HT1080 (cell line): ENCODE measurements around the gene ANKK1. TPM values are rescaled to one million over a fixed set of nuclear protein-coding genes. Genes with fewer than 3 reads are reported as not detected.

Source experiments
- DNase-seq: peaks from one replicate; pipeline ENCODE4 v3.0.0-alpha.2; 2015; ENCODE audit warnings: low read depth
- total RNA-seq: library from RNA; depleted of rRNA; stranded (reverse); fragments of >200 nt; shearing (Covaris generic); gene quantifications from 2 replicates; pipeline ENCODE4 v1.2.3, GENCODE V29; 2014

ANKK1 gene
- total RNA-seq, 1 experiment from 2014 or later, result not detected

DNA sequence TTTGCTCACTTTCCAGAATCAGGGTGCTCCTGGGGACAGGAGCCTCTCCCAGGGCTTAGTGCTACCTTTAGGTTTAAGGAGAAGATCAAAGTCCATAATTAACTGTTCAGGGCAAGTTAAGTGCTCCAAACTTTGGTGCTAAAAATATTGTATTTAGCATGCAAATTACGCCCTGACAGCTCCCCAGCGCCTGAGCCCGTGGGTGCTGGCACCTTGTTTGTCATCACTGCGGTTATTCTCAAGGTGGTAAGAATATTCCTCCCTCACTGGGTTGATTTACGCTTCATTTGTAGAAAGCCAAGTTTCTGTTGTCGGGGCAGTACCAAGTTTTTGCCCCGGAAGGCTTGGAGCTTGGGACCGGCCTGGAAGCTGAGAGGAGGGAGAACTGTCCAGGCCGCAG lies 21.3 kb downstream of the ANKK1 start:
- no peak for DNase-seq

DNA sequence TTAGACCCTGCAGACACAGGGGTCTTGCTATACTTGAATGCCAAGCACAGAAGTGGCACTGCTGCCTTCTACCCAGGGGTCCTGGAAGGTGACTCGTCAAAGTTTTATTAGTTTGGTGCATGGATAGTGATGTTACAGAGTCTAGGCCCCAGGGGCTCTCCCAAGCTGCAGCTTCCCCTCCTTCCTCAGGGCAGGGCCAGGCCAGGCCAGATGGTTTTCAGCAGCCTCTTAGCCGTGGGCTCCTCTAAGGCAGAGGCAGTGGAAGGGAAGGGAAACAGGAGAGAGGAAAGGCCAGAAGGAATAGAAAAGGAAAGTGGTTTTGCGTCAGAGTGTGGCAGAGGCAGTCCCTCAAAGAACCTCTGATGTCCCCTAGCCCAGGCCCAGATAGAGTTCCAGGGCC lies 21.9 kb downstream of the ANKK1 start:
- DNase-seq, result no peak

DNA sequence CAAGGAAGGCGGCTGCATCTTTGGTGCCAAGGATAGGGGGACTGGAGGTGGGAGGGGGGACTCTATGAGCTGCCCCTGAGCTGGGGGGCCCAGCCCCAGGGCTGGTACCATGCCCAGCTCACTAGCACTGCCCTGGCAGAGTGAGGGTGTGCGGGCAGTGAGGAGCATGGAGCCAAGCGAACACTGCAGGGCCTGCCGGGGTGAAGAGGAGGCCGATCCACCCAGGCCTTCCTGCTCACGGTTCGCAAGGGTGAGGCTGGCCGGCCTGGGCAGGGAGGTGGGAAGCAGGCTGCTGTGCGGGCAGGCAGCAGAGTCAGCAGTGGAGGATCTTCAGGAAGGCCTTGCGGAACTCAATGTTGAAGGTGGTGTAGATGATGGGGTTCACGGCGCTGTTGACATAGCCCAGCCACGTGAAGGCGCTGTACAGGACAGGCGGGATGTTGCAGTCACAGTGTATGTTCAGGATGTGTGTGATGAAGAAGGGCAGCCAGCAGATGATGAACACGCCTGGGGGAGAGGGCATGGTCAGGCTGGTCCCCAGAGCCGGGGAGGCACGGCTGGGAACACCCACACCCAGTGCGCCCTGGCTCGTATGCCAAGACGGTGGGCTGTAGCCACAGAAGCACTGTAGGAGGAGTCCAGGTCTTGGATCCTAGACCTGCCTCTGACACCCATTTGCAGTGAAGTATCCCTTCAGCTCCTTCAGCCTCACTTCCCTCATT lies 23.0 kb downstream of the ANKK1 start:
- DNase-seq, result no peak

DNA sequence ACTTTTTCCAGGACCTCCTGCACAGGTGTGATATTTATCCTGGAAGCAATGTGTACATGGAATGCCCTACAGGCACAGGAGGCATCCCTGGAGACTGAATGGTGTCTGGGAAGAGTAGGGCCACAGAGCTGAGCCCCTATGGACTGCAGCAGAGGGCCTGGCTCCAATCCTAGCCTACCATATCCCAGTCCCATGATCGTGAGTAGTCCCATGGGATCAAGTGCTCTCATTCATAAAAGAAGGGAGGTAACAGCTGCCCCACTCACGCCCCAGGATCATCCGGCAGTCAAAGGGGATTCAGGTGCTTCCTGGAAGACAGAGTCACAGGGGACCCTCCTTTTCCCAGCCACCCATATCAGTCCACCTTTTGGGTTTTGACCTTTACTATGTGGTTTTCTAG lies 24.0 kb downstream of the ANKK1 start:
- DNase-seq, result no peak

DNA sequence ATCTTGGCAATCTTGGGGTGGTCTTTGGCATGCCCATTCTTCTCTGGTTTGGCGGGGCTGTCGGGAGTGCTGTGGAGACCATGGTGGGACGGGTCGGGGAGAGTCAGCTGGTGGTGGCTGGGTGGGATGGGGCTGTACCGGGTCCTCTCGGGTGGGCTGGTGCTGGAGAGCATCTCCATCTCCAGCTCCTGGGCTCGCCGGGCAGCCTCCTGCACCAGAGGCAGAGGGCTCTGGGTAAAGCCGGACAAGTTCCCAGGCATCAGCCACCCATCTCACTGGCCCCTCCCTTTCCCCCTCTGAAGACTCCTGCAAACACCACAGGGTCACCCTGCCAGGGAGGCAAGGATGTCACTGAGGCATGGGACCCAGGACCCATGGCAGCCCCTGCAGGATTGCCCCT lies 25.1 kb downstream of the ANKK1 start:
- no peak for DNase-seq

DNA sequence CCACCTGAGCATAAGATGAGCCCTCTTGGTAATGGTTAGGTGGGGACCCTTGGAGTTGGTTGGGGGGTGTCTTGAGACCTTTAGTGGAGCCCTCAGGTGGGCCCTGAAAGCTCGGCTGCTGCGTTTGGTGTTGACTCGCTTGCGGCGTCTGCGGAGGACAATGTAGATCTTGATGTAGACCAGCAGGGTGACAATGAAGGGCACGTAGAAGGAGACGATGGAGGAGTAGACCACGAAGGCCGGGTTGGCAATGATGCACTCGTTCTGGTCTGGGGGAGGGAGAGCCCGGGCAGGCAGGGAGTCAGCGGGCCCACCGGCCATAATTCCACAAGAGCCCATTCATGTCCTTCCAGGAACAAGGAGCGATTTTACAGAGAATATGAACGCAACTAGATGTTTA lies 27.8 kb downstream of the ANKK1 start:
- no peak for DNase-seq

DNA sequence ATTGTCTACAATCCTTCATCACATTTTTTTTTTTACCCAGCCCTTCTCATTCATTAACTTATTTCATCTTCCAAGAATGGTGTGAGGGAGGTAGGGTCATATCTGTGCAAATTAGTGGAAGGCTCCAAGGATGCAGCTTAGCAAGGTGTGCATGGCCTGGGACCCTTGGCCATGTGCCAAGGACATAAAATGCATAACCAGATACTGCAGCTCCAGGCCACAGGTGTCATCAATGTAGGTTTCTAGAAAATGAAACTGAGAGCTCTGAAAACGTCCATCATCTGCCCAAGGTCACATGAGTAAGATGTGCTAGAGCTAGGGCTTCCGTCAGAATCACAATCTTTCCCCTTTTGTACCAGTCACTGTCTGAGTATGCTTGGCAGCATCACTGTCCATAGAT lies 29.8 kb downstream of the ANKK1 start:
- DNase-seq, result no peak

DNA sequence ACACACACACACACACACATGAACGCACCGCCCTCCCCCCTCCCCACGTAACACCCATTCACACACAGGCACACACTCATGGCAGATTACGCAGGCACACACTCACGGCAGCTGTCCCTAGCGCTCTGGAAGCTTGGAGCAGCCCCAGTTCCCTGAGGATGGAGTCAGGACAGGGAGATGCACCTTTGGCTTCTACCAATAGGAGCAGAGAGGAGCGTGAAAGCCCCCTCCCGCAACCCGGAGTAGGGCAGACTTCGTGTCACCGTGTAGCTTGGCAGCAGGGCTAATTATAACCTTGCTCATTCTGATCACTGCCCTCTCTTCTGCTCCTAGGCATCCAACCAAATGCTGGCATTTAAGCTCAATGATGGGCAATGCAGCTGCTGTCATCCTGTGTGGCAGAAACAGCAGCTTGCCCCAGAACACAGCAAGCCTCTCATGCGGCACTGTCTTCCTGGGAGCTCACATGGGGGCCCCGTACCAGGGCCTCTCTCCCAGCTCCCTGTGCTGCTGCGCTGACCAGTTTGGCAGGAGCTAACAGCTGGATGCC lies 31.9 kb downstream of the ANKK1 start:
- no peak for DNase-seq

DNA sequence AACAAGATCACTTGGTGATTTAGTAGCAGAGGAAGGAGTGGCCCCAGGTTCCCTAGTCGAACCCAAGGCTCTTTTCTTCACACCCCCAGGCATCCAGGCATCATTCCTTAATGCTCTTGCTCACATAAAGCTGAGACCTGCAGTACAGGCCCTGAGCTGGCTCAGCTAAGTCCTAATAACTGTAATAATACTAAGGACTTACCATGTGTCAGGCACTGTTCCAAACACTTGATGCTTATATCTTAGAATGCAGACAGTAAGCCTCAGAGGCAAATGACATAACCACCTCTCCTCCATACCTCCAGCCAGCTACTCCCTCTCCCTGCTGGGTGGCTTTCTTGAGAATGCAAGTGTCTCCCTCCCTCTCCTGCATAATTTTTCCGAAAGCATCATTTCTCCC lies 33.2 kb downstream of the ANKK1 start:
- no peak for DNase-seq

DNA sequence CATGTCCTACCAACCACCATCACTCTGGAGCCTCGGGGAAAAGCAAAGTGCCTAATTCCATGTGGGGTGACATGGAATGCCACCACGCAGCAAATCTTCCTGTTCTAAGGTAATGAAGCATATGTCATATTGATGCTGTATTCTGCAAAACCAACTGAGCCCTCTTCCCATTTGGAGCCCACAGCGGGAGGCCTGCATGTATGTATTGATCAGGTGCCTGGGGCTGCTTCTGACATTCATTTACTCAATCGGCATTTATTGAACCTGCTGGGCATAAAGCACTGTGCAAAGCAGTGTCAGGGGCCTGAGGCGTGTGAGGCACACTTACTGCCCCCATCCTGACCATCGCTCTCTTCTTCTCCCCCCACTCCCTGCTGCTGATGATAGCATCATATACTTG lies 39.1 kb downstream of the ANKK1 start:
- DNase-seq, result no peak

DNA sequence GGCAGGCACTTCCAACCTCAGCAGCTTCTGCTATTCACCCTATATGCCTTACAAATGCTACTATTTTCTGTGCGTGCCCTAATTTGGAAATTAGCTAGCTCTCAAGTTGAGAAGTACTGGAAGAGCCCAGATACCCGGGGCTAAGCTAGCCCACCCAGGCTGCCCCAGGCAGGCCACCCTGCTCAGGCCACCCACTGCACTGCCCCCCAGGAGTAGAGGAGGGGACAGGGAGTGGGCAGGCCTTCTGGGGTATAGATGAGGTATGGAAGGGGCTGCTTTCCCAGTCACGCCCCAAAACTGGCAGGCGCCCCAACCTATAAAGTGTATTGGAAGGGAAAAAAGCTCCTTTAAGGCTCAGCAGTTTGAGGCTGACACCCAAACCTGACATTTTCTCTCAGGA lies 44.2 kb downstream of the ANKK1 start:
- DNase-seq, result no peak

DNA sequence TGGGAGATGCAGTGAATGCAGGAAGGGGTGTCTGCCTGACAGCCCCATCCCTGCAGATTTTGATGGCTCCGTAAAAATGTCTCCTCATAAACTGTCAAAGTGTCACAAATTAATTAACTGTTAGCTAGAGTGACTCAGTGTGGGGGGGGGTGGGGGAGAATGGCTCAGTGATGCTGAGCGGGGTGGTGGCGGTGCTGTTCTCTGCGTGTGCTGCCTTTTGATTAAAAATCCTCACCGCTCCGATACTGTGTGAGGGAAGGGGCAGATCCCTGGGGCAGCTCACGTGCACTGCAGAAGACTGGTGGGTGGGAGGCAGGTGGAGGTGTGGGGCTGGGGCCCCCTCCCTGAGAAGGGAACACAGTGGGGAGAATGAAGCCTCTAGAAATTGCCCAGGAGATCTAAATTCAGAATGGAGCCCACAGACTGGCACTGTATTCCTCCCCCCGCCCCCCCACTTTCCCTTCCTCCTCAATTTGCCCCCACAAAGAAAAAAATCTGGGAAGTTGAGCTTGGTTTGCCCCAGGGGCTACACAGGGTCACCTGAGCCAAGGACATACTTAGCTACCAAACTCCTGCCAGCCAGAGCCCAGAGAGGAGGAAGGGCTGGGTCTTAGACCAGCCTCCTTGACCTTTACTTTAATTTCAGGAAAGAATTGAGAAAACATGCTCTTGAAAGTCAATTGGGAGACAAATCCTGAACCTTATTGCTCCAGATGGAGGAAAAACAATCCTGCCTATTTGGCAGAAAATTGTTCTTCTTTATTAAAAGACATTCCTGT lies 47.8 kb downstream of the ANKK1 start:
- no peak for DNase-seq

DNA sequence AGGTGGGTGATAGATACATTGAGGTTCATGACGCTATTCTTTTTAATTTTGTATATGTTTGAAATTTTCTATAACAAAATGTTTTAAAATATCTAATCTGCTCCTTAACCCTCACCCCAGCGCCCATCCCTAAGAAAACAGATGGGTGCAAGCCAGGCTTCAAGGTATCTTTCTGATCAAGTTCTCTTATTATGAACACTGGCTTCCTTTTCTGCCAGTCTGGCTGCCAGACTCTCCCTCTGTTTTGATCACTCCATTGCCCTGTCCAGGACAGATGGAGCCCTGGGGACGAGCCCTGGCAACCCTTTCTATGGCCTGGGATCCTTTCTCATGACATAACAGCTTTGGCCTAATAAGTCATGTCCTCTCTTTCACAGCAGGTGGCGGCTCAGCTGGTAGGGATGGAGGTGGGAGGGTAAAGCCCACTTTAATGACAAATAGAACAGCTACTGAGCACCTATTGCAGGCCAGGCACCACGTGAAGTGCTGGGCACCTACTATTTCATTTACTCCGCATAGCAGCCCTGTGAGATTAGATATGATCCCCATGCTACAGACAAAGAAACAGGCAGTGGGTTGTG lies 49.2 kb downstream of the ANKK1 start:
- no peak for DNase-seq

DNA sequence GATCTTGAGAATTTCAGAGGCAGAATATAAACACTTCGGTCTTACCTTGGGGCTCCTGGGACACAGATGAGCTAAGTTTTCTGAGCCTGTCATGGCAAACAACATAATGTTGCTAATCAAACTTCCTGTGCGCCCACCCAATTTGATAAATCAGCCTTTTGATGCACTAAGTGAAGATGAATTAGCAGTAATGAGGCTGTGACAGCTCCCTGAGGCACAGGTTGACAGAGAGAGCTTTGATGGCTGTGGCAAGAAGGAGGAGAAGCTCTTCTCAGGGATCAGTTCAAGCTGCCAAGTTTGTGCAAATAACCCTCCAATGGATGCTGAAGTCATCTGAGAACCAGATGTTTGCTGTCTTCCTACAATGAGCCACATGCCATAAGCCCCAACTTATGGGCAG lies 53.2 kb downstream of the ANKK1 start:
- DNase-seq, result no peak

DNA sequence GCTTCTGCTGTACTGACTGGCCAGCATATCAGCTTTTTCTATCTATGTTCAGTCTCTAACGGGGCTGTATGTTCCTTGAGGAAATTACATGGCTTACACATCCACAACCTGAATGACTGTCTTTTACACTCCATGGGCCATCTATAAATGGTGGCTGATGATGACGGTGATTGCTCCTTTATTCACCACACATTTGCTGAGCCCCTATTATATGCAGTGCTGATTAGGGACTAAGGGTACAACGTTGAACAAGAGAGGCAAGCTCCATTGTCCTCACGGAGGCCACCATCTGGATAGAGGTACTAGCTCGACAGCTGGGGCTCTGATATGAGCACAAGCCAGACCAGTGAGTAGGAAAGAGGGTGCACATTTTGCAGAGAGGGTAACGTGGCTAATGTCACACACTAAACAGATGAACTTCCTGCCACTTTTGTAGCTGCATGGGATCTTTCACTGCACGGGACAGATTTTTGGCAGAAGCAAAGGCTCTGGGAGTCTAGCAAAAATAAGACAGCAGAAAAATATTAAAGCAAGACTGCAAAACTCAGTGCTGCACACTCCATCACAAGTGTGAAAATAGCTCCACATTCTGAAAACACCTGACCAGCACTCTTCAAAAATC lies 57.0 kb downstream of the ANKK1 start:
- DNase-seq, result no peak

DNA sequence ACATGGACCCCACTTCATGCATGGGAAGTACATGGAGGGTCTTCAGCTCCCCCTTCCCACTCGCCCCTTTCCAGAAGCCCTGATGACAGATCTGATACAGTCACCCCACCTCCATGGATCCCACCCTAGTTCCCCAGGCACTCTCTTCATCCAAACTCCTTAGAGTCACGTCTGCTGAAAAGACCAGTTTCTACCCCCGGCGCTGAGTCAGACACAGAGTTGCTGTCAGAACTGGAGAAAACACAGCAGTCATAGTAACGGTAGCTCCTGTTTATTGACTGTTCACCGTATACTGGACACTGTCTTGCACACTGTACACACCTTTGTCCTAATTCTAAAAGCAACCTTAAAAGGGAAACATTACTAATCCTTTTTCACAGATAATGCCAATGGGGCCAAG lies 58.5 kb downstream of the ANKK1 start:
- DNase-seq, result peak; percentile 64

DNA sequence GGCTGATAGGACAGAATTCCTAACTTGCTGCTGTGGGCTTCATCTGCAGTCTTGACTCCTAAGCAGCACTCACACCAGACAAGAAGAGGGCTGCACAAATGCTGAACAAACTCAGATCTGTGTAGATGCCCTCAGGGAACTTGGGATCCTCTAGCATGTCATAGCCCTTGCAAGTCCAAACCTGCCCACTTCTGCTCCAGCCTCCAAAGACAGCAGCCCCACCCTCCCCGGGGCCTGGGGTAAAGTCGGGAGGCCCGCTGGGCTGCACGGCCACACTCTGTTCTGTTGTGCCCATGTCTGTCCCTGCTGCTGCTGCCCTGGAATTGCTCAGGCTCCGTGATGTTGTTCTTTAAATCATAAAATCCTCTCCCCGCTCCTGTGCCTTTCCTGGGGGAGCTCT lies 59.4 kb downstream of the ANKK1 start:
- DNase-seq, result no peak

DNA sequence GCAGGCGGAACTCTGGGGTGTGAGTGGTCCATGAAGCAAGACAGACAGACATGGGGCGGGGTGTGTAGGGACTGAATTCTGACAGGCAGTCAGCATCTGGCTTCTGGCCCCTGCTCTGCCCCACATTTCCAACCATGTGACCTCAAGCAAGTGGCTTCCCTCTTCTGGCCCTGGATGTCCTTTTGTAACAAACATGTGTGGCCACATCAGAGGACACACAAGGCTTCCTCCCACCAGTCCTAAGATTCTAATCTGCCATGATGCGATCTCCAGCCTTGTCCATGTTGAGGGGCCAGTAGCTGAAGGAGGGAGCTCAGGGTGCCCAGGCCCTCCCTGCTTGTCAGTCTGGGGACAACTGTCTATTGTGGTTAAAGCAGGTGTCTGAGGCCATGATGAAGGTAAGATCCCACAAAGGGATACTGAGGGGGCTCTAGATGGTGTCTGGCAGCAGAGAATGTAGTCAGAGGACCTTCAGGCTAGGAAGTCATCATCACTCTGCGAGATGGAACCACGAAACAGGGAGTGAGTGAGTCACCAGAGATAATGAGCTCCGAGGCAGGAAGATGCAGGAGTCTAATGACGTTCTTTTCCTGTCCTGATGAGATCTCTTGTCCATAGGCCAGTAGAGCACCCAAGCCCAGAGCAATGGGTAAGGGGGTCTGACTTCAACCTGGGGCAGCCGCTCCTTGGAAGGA lies 60.2 kb downstream of the ANKK1 start:
- peak; percentile 92 for DNase-seq

DNA sequence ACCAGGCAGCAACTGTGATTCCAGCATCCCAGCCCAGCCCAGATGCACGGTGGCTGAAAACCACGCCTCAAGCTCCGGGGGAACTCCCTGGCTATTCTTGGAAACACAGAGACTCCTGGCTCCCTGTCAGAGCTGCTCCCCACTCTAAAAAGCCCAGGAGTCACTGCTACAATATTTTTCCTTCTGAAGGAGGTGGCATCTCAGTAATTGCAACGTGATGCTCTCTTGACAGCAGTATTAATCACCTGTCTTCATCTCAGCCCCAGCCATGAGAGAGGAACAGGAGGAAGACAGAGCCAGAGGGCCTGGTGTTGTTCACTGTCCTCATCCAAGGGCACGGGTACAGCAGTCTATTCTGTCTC lies 60.7 kb downstream of the ANKK1 start:
- no peak for DNase-seq

DNA sequence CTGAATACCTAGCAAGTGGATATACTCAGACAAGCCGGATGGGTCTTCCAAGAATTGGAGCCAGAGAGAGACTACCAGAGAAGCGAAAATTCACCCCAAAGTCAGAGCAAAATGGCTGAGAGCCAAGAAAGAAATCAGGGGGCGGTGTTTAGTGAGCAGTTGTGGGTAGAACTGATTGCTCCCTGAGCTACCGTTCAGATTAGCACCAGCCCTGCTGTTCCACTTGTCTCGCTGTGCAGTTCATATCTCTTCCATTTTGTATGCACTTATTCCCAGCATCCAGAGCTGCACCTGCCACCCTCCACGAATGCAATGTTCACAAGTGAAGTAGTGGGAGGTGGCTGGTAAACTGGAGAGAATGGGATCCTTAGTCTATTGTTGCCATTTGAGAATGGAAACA lies 62.2 kb downstream of the ANKK1 start:
- DNase-seq, result no peak
